ENCODE measurements around the gene WWOX.

- TF ChIP-seq, protein P1, sequence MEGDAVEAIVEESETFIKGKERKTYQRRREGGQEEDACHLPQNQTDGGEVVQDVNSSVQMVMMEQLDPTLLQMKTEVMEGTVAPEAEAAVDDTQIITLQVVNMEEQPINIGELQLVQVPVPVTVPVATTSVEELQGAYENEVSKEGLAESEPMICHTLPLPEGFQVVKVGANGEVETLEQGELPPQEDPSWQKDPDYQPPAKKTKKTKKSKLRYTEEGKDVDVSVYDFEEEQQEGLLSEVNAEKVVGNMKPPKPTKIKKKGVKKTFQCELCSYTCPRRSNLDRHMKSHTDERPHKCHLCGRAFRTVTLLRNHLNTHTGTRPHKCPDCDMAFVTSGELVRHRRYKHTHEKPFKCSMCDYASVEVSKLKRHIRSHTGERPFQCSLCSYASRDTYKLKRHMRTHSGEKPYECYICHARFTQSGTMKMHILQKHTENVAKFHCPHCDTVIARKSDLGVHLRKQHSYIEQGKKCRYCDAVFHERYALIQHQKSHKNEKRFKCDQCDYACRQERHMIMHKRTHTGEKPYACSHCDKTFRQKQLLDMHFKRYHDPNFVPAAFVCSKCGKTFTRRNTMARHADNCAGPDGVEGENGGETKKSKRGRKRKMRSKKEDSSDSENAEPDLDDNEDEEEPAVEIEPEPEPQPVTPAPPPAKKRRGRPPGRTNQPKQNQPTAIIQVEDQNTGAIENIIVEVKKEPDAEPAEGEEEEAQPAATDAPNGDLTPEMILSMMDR (IDR thresholded peaks at IDR 0.05; ENCODE audit: low read length), result no peak
- TF ChIP-seq EZH2 (optimal IDR thresholded peaks at IDR 0.05; ENCODE audit: low read depth, low read length), result no peak
These were observed 831.8 kb downstream of the WWOX start for GRCh38 chr16:78931267-78931666.

Data from MM.1S (cell line).